Breast epithelium (tissue), 4 donors: ENCODE results near the gene DSG3. TPM values are rescaled to one million over a fixed set of nuclear protein-coding genes. Genes with fewer than 3 reads are reported as not detected.

Source experiments
- DNase-seq, 2 donors: peaks; one replicate each; pipeline ENCODE4 v3.0.0-alpha.2; 2019; ENCODE audit warnings: low spot score in 2 of 2
- H3K27ac ChIP-seq, 2 donors: fragments of 200-600 bp; sonication (generic) in 1 of 2; one replicate each; pipeline ENCODE4 v1.5.1; 2016 to 2019; ENCODE audit warnings: mild to moderate bottlenecking in 1 of 2
- H3K27me3 ChIP-seq, 2 donors: fragments of 200-600 bp; sonication (generic) in 1 of 2; one replicate each; pipeline versions ENCODE4 v1.5.1 to v1.6.0; 2017 to 2019; ENCODE audit warnings: control low read depth in 1 of 2, mild to moderate bottlenecking in 1 of 2
- H3K36me3 ChIP-seq: fragments of 200-600 bp; one replicate; pipeline ENCODE4 v1.5.1; 2019
- H3K4me1 ChIP-seq, 2 donors: fragments of 200-600 bp; sonication (generic); one replicate each; pipeline ENCODE4 v1.5.1; 2016 to 2019; ENCODE audit warnings: control low read depth in 1 of 2
- H3K4me3 ChIP-seq, 3 donors: fragments of 200-600 bp; sonication (generic); 1 replicate in 2 of 3; 2 replicates in 1 of 3; pipeline ENCODE4 v1.5.1; 2016 to 2019; ENCODE audit warnings: mild to moderate bottlenecking in 3 of 3, moderate library complexity in 2 of 3
- H3K9me3 ChIP-seq, 2 donors: fragments of 200-600 bp; sonication (generic) in 1 of 2; one replicate each; pipeline ENCODE4 v1.5.1; 2016 to 2019; ENCODE audit warnings: control low read depth in 1 of 2
- POLR2A ChIP-seq: fragments of 450-650 bp; IDR thresholded peaks from one replicate; pipeline ENCODE4 v1.6.1; 2016; ENCODE audit warnings: antibody characterized with exemption, mild to moderate bottlenecking, moderate library complexity
- POLR2AphosphoS5 ChIP-seq, 3 donors: sonication (generic); formaldehyde crosslinking; IDR thresholded peaks; one replicate each; pipeline ENCODE4 v1.6.1; 2017; ENCODE audit warnings: antibody characterized with exemption in 3 of 3
- intact Hi-C: fragments of 100-400 bp; cut with DNase I; formaldehyde crosslinking; loops from one replicate; pipeline ENCODE4 v1.15.1; 2023; ENCODE audit warnings: low total_unique reads
- total RNA-seq, 3 donors: library from RNA; depleted of rRNA; stranded (reverse); fragments of >200 nt; gene quantifications; one replicate each; pipeline ENCODE4 v1.1.0, GENCODE V29; 2016
- TF ChIP-seq, protein P1 (sequence below), 3 donors: fragments of 450-650 bp; IDR thresholded peaks; one replicate each; pipeline ENCODE4 v1.5.1; 2016 to 2017; ENCODE audit warnings: antibody characterized with exemption in 3 of 3, mild to moderate bottlenecking in 3 of 3, moderate library complexity in 3 of 3

Gene DSG3
- total RNA-seq, 3 donors from 2014 or later, result 21.0 to 40.1 TPM; not detected in 1

GRCh38 chr18:31417850-31418249 lies 29.7 kb upstream of the DSG3 start:
- intact Hi-C loops, result no loop called here
- Histone ChIP-seq H3K27ac (no peak overlapping the region), H3K4me1 (no peaks in the 10 kb centered on the region), H3K4me3 (no peak overlapping the region), H3K36me3 (no peaks in the 10 kb centered on the region), H3K27me3 (no peaks in the 10 kb centered on the region), H3K9me3 (no peaks in the 10 kb centered on the region)
- no peak for TF ChIP-seq POLR2A
- TF ChIP-seq, protein P1, sequence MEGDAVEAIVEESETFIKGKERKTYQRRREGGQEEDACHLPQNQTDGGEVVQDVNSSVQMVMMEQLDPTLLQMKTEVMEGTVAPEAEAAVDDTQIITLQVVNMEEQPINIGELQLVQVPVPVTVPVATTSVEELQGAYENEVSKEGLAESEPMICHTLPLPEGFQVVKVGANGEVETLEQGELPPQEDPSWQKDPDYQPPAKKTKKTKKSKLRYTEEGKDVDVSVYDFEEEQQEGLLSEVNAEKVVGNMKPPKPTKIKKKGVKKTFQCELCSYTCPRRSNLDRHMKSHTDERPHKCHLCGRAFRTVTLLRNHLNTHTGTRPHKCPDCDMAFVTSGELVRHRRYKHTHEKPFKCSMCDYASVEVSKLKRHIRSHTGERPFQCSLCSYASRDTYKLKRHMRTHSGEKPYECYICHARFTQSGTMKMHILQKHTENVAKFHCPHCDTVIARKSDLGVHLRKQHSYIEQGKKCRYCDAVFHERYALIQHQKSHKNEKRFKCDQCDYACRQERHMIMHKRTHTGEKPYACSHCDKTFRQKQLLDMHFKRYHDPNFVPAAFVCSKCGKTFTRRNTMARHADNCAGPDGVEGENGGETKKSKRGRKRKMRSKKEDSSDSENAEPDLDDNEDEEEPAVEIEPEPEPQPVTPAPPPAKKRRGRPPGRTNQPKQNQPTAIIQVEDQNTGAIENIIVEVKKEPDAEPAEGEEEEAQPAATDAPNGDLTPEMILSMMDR (IDR thresholded peaks at IDR 0.05), result no peak
- no peak for TF ChIP-seq POLR2AphosphoS5 (IDR thresholded peaks at IDR 0.05)
- DNase-seq, result no peak

DNA sequence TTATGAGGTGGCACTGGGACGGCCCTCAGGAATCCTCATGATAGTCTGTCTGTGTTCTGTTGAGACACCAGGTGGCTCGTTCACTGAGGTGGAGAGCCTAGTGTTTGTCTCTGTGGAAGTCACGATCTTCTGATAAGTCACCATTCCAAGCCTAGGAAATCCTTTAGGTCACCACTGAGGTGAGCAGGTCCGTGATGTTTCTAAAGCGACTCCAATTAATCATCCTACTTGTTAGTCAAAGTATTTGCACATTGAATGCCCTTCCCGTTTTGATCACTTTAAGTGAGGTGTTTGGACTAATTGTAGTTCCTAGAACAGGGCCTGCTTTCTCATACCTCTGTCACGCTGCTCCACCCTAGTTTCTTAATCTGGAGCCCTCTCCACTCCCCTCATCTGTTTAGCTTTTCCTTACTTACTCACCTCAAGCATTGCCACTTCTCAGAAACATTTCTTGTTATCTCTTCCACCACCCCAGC lies 28.0 kb upstream of the DSG3 start:
- H3K4me3 ChIP-seq, result no peak overlapping the region
- no peaks in the 10 kb centered on the region for H3K9me3 ChIP-seq
- TF ChIP-seq, protein P1 (IDR thresholded peaks at IDR 0.05), result no peak
- no peak for TF ChIP-seq POLR2AphosphoS5 (IDR thresholded peaks at IDR 0.05)
- no peak for TF ChIP-seq POLR2A
- intact Hi-C loops, result no loop called here
- no peaks in the 10 kb centered on the region for H3K27me3 ChIP-seq
- no peaks in the 10 kb centered on the region for H3K4me1 ChIP-seq
- H3K36me3 ChIP-seq, result no peaks in the 10 kb centered on the region
- no peak overlapping the region for H3K27ac ChIP-seq
- no peak for DNase-seq

- Histone ChIP-seq H3K9me3 (no peaks in the 10 kb centered on the region), H3K27ac (no peak overlapping the region), H3K4me1 (no peaks in the 10 kb centered on the region), H3K27me3 (no peaks in the 10 kb centered on the region), H3K4me3 (no peak overlapping the region), H3K36me3 (no peaks in the 10 kb centered on the region)
- no peak for DNase-seq
- TF ChIP-seq POLR2A (no peak), POLR2AphosphoS5 (IDR thresholded peaks at IDR 0.05) (no peak)
- TF ChIP-seq, protein P1 (IDR thresholded peaks at IDR 0.05), result no peak
- intact Hi-C loops, result no loop called here
Observed at GRCh38 chr18:31420032-31420431, 27.5 kb upstream of the DSG3 start.

DNA sequence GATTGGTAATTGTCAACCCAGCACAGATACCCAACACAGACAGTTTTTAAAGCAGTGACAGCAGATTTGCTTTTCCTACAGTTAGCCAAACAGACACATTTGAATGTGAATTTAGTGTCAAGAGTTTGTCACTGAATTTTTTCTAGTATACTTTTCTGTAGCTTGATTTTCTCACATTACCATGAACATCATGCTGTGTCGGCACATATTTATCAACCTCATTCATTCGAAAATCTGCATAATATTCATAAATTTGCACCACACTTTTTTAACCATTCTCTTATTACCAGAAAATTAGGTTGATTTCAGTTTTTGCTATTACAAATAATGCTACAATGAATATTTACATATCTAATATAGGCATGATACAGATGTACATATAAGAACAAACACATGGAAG lies 27.0 kb upstream of the DSG3 start:
- Histone ChIP-seq H3K27ac (no peak overlapping the region), H3K9me3 (no peaks in the 10 kb centered on the region), H3K4me3 (no peak overlapping the region), H3K27me3 (no peaks in the 10 kb centered on the region), H3K4me1 (no peaks in the 10 kb centered on the region), H3K36me3 (no peaks in the 10 kb centered on the region)
- TF ChIP-seq POLR2A (no peak), POLR2AphosphoS5 (IDR thresholded peaks at IDR 0.05) (no peak)
- TF ChIP-seq, protein P1 (IDR thresholded peaks at IDR 0.05), result no peak
- intact Hi-C loops, result no loop called here
- DNase-seq, result no peak

GRCh38 chr18:31424383-31424988 lies 23.1 kb upstream of the DSG3 start:
- intact Hi-C loops, result no loop called here
- no peaks in the 10 kb centered on the region for H3K36me3 ChIP-seq
- H3K4me3 ChIP-seq, result no peak overlapping the region
- H3K4me1 ChIP-seq, result no peaks in the 10 kb centered on the region
- DNase-seq, result no peak
- H3K27me3 ChIP-seq, result no peaks in the 10 kb centered on the region
- H3K27ac ChIP-seq, result no peak overlapping the region
- H3K9me3 ChIP-seq, result no peaks in the 10 kb centered on the region
- TF ChIP-seq, protein P1 (IDR thresholded peaks at IDR 0.05), result peak; percentile 15 to 61 (median 30)
- TF ChIP-seq POLR2AphosphoS5 (IDR thresholded peaks at IDR 0.05), result no peak
